Natural killer cell (primary cell): ENCODE measurements around the gene CFAP99. TPM values are rescaled to one million over a fixed set of nuclear protein-coding genes. Genes with fewer than 3 reads are reported as not detected.

Experiments
- ATAC-seq, 3 donors: fragments of 150-1000 bp in 2 of 3; fragments of 200-7000 bp in 1 of 3; cut with Tn5 transposase; 1 replicate in 1 of 3; 2 replicates in 2 of 3; pipeline ENCODE4 v1.10.0; 2021; ENCODE audit warnings: mild to moderate bottlenecking in 2 of 3, moderate library complexity in 2 of 3
- DNase-seq, 2 donors: peaks; one replicate each; pipeline versions ENCODE4 v3.0.0 to v3.0.0-alpha.2; 2013 to 2021; ENCODE audit warnings: mixed read lengths in 1 of 2
- H3K27ac ChIP-seq: one replicate; pipeline ENCODE4 v1.5.1; 2013; ENCODE audit warnings: mild to moderate bottlenecking, low read length
- H3K27me3 ChIP-seq: one replicate; pipeline ENCODE4 v1.6.1; 2013; ENCODE audit warnings: low read length; ENCODE audit not compliant: control insufficient read depth, insufficient read depth
- H3K36me3 ChIP-seq: one replicate; pipeline ENCODE4 v1.6.1; 2013; ENCODE audit warnings: low read length; ENCODE audit not compliant: control insufficient read depth, insufficient read depth
- H3K4me1 ChIP-seq: one replicate; pipeline ENCODE4 v1.6.1; 2013; ENCODE audit warnings: low read length; ENCODE audit not compliant: control insufficient read depth, insufficient read depth
- H3K4me3 ChIP-seq: one replicate; pipeline ENCODE4 v1.5.1; 2013; ENCODE audit warnings: low read length
- H3K9me3 ChIP-seq: one replicate; pipeline ENCODE4 v1.6.1; 2013; ENCODE audit warnings: low read length; ENCODE audit not compliant: control insufficient read depth, insufficient read depth
- H3K27ac Mint-ChIP-seq, 2 donors: one replicate each; pipeline ENCODE4 v1.8.0; 2022; ENCODE audit warnings: mild to moderate bottlenecking in 2 of 2, mixed read lengths in 2 of 2, moderate library complexity in 1 of 2
- H3K27me3 Mint-ChIP-seq, 2 donors: one replicate each; pipeline ENCODE4 v1.8.0; 2022; ENCODE audit warnings: low read depth in 2 of 2, mixed read lengths in 2 of 2
- H3K36me3 Mint-ChIP-seq: one replicate; pipeline ENCODE4 v1.8.0; 2022; ENCODE audit warnings: mixed read lengths
- H3K4me1 Mint-ChIP-seq, 2 donors: one replicate each; pipeline ENCODE4 v1.8.0; 2022; ENCODE audit warnings: mixed read lengths in 2 of 2
- H3K4me3 Mint-ChIP-seq: one replicate; pipeline ENCODE4 v1.8.0; 2022; ENCODE audit warnings: mild to moderate bottlenecking, moderate library complexity, mixed read lengths
- H3K9me3 Mint-ChIP-seq, 2 donors: one replicate each; pipeline ENCODE4 v1.8.0; 2022; ENCODE audit warnings: mixed read lengths in 2 of 2
- CTCF ChIP-seq: fragments of 200-600 bp; IDR thresholded peaks from one replicate; pipeline ENCODE4 v1.8.0; 2022; ENCODE audit warnings: antibody characterized with exemption
- WGBS: methylation state at CpG from one replicate; pipeline ENCODE4 v1.1.7; 2013; ENCODE audit warnings: missing lambda C conversion rate; ENCODE audit not compliant: insufficient coverage; 5-methylcytosine and 5-hydroxymethylcytosine counted together
- intact Hi-C: fragments of 100-400 bp; cut with micrococcal nuclease; formaldehyde crosslinking; loops from one replicate; pipeline ENCODE4 v1.14.2; 2022
- total RNA-seq, 4 donors: library from RNA; stranded (reverse); fragments of 120-200 nt in 1 of 4; gene quantifications; one replicate each; pipeline versions ENCODE4 v1.2.3 to v1.2.4, GENCODE V29; 2013 to 2022

The CFAP99 gene
- total RNA-seq, 3 donors from 2014 or later (not counting 1 experiment from before 2014, with no cell fraction given) = not detected

DNA sequence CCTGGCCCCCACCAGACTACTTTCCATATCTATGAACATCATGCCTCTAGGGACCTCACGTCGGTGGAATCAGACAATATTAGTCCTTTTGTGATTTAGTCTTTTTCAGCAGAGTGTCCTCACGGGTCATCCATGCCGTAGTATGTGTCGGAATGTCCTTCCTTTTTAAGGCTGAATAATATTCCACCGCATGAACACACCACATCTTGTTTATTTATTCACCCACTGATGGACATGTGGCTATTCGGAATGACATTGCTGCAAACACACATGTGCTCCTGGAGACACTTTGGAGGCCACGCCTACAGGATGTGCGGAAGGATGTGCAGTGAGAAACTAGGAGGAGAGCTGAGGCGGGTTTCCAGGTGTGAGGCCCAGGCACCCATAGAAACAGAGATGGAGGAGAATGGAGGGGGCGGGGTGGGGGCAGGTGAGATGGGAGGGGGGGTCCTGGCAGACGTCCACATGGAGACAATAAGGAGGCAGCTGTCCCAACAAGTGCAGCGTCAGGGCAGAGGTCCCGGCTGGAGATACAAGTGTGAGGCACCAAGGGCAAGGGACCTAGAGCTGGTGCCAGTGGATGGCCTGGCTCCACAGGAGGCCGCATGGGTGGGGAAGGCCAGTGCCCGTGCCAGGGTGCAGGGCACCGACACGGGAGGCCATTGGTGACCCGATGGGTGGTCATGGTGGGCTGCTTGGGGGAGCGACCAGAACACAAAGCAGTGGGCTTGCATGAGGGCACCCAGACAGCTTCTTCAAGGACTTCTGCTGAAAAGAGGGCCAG is 21.0 kb upstream of the CFAP99 start:
- ATAC-seq = no peak
- 90% methylated on average over 19 of the region's 20 CpGs for WGBS

DNA sequence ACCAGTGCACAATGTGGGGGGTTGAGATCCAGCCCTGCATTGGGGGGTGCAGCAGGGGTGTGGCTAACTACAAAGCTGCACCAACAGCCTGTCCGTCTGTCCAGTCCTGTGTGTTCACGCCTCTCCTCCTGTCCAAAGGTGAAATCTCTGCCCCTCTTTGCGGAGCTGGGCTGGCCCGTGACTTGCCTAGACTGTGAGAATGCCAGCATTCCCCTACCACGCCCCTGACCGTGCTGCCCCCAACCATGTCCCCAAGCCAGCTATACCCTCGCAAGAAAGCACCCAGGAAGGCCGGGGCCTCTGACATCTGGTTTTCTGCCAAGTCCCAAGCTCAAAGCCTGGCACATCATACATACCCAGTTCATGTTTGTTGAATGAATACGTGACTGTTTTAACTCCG is 19.5 kb upstream of the CFAP99 start:
- intact Hi-C loops = no loop called here
- Mint-ChIP-seq H3K4me3 (no peak overlapping the region), H3K27me3 (no peaks in the 10 kb centered on the region), H3K4me1 (peaks cover 45 to 68% of the 10 kb centered on the region in 2 donors), H3K36me3 (no peaks in the 10 kb centered on the region), H3K9me3 (no peaks in the 10 kb centered on the region), H3K27ac (peak overlapping the region in 1 of 2 donors; percentile 39)
- no peak overlapping the region for H3K4me3 ChIP-seq
- no peaks in the 10 kb centered on the region for H3K27me3 ChIP-seq
- 87% methylated on average over 10 of the region's 10 CpGs for whole genome bisulfite sequencing
- H3K27ac ChIP-seq = no peak overlapping the region
- TF ChIP-seq CTCF = no peak
- ATAC-seq = no peak
- peaks cover 33% of the 10 kb centered on the region for H3K4me1 ChIP-seq
- no peak for DNase-seq
- no peaks in the 10 kb centered on the region for H3K36me3 ChIP-seq
- no peaks in the 10 kb centered on the region for H3K9me3 ChIP-seq

More for the DNA sequence above, 21.0 kb upstream of the CFAP99 start:
- no peaks in the 10 kb centered on the region for H3K27me3 Mint-ChIP-seq
- Histone ChIP-seq H3K27me3 (no peaks in the 10 kb centered on the region), H3K9me3 (no peaks in the 10 kb centered on the region), H3K27ac (no peak overlapping the region), H3K4me3 (no peak overlapping the region), H3K36me3 (no peaks in the 10 kb centered on the region), H3K4me1 (peaks cover 40% of the 10 kb centered on the region)
- intact Hi-C loops = no loop called here
- H3K4me1 Mint-ChIP-seq = peaks cover 50 to 73% of the 10 kb centered on the region in 2 donors
- no peaks in the 10 kb centered on the region for H3K9me3 Mint-ChIP-seq
- H3K4me3 Mint-ChIP-seq = peak overlapping the region; percentile 28
- TF ChIP-seq CTCF = no peak
- DNase-seq = no peak
- H3K27ac Mint-ChIP-seq = peak overlapping the region; percentile 19 to 39
- no peaks in the 10 kb centered on the region for H3K36me3 Mint-ChIP-seq

- Mint-ChIP-seq H3K36me3 (no peaks in the 10 kb centered on the region), H3K27ac (peak overlapping the region; percentile 39 to 49), H3K4me3 (no peak overlapping the region), H3K4me1 (peaks cover 46 to 68% of the 10 kb centered on the region in 2 donors), H3K9me3 (no peaks in the 10 kb centered on the region), H3K27me3 (no peaks in the 10 kb centered on the region)
- TF ChIP-seq CTCF = no peak
- no peaks in the 10 kb centered on the region for H3K9me3 ChIP-seq
- H3K4me3 ChIP-seq = no peak overlapping the region
- no peak for ATAC-seq
- H3K27ac ChIP-seq = no peak overlapping the region
- WGBS = 79% methylated on average over 28 of the region's 28 CpGs
- peaks cover 32% of the 10 kb centered on the region for H3K4me1 ChIP-seq
- H3K36me3 ChIP-seq = no peaks in the 10 kb centered on the region
- no peak for DNase-seq
- intact Hi-C loops = no loop called here
- H3K27me3 ChIP-seq = no peaks in the 10 kb centered on the region
These were observed 19.0 kb upstream of the CFAP99 start for GRCh38 chr4:2399631-2400190.
